NOMO-1 treated with dmso at 0.1 percent for 144 hours (cell line): ENCODE measurements around the gene RIC3.
A peak's percentile ranks its signal among the peaks of the same experiment; 100 is the strongest.

Experiments used
- DNase-seq: peaks from one replicate; lab custom pipeline; 2025; ENCODE audit not compliant: unreplicated experiment; lab: John Stamatoyannopoulos, UW

Gene RIC3

GRCh38 chr11:8168485-8169257, at the start of gene RIC3:
Gene RIC3 (minus strand): TSS chr11:8169025. CDS start chr11:8168989, 36 bp downstream.
- no peak for DNase-seq

GRCh38 chr11:8218409-8218808, 49.6 kb upstream of the RIC3 start:
- no peak for DNase-seq

- no peak for DNase-seq
These were observed 49.1 kb upstream of the RIC3 start for GRCh38 chr11:8217926-8218325.

- no peak for DNase-seq
These were observed 48.3 kb upstream of the RIC3 start for GRCh38 chr11:8217136-8217535.

GRCh38 chr11:8213376-8213775, 44.6 kb upstream of the RIC3 start:
- no peak for DNase-seq

GRCh38 chr11:8209208-8209807, 40.5 kb upstream of the RIC3 start:
- peak; percentile 13 for DNase-seq

- no peak for DNase-seq
These were observed 38.5 kb upstream of the RIC3 start for GRCh38 chr11:8207080-8208000.

GRCh38 chr11:8206251-8207079, 37.6 kb upstream of the RIC3 start:
- peak; percentile 46 for DNase-seq

GRCh38 chr11:8205566-8205965, 36.7 kb upstream of the RIC3 start:
- DNase-seq: no peak

- DNase-seq: no peak
These were observed 35.8 kb upstream of the RIC3 start for GRCh38 chr11:8204596-8204995.

- DNase-seq: no peak
These were observed 35.2 kb upstream of the RIC3 start for GRCh38 chr11:8204025-8204424.

GRCh38 chr11:8203414-8203715, 34.5 kb upstream of the RIC3 start:
- no peak for DNase-seq

GRCh38 chr11:8202516-8203413, 33.9 kb upstream of the RIC3 start:
- DNase-seq: no peak

GRCh38 chr11:8201644-8202365, 33.0 kb upstream of the RIC3 start:
- peak; percentile 56 for DNase-seq

- DNase-seq: no peak
These were observed 30.9 kb upstream of the RIC3 start for GRCh38 chr11:8199676-8200075.

- DNase-seq: no peak
These were observed 27.9 kb upstream of the RIC3 start for GRCh38 chr11:8196749-8197148.

GRCh38 chr11:8194956-8195355, 26.1 kb upstream of the RIC3 start:
- DNase-seq: no peak

- DNase-seq: no peak
These were observed 24.0 kb upstream of the RIC3 start for GRCh38 chr11:8192896-8193209.
